HL-60/S4 treated with retinoic acid at 250 ng/mL for 4 days and 3 days (cell line): Measurements from ENCODE around the gene GPR132.
"Not testable (repeated sequence)": the region's sequence is repeated elsewhere in the genome, so short reads cannot be mapped to it uniquely, and the experiment has no call there.

Experiments
- in situ Hi-C: fragments of 300-500 bp; cut with MboI; formaldehyde crosslinking; loops from 2 replicates; pipeline ENCODE4 v1.7.0; 2022; ENCODE audit warnings: low sequenced_read_pairs

The GPR132 gene

GRCh38 chr14:105091517-105092170 lies 26.4 kb upstream of the GPR132 start:
- in situ Hi-C loops: no loop called here

DNA sequence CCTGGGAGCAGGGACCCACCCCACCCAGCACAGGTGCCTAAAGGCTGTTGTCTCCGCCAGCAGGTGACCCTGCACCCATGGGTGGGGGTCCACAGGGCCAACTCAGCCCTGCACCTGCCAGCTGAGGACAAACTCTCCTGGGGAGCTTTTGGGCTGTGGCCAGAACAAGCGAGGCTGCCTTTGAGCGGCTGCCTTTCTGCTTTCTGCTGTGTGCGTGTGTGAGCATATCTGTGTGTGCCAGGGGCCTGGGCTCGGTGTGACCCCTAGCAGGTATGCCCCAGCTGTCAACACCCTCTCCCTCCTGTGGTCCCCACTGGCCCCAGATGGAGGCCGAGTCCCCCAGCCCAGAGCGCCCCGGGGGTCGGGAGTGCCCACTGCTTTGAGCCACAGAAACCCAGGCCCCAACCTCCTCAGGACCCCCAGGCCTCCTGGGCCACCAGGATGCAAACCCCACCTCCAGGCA lies 25.9 kb upstream of the GPR132 start:
- in situ Hi-C loops: no loop called here

GRCh38 chr14:105090493-105091053 lies 25.3 kb upstream of the GPR132 start:
- in situ Hi-C loops: no loop called here

GRCh38 chr14:105089746-105090492 lies 24.7 kb upstream of the GPR132 start:
- in situ Hi-C loops: no loop called here

GRCh38 chr14:105088812-105089745 lies 23.8 kb upstream of the GPR132 start:
- in situ Hi-C loops: no loop called here

DNA sequence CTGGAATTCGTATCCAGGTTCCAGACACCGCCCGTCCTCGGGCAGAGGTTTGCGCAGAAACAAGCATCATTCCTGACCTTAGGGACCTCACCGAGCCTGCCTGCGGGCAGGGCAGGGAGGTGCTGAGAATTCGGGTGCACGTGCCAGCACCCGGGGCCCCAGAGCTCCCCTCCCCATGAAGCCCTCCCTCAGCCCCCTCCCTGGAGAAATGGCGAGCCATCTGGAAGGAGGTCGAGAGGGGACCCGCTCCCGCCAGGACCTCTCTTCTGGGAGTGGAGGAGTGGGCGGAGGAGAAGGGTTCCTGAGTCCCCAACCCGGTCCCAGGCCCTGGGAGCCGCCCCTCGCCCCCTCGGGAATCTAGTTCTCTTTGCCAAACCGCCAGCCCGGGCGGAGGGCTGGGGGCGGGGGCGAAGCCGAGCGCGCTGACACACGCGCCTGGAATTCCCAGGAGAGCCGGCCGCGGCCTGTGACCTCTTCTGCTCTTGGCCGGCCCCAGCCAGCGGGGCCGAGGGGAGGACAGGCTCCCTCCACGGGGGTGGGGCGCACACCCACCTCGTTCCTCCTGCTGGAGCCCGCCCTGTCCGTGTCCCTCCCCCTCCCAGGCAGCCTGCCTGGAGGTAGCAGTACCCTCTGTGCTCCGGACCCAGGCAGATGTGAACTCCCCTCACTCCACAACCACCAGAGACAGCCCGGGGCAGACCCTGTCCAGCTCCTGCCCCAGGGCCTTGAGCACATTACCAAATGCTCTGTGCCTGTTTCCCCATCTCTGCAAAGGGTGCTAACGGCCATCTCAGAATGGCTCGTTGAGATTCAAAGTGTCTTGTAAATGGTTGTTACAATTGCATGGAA lies 23.0 kb upstream of the GPR132 start:
- in situ Hi-C loops: no loop called here

- in situ Hi-C loops: no loop called here
Observed at GRCh38 chr14:105087308-105087962, 22.2 kb upstream of the GPR132 start.

DNA sequence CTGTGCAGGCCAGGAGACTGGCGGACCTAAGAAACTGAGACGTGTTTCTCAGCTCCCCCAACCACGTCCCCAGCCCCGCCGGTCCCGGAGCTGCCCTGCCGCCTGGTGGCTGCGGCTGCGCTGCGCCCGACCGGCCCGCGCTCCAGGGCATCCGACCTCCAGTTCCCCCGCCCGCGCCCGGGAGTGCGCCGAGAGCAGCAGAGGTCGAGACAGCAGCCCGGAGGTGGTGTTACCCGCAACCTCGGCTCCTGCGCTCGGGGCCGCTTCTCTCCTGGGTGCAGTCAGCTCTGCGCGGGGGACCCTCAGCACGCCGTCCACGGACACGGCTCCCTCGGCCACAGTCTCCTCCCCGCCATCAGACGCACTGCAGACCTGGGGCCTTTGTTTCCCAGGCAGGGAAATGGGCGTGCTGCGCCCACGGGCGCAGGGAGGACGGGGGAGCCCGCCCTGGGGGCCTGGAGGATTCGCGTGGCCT lies 21.6 kb upstream of the GPR132 start:
- in situ Hi-C loops: no loop called here

GRCh38 chr14:105085766-105086165 lies 20.5 kb upstream of the GPR132 start:
- in situ Hi-C loops: no loop called here

DNA sequence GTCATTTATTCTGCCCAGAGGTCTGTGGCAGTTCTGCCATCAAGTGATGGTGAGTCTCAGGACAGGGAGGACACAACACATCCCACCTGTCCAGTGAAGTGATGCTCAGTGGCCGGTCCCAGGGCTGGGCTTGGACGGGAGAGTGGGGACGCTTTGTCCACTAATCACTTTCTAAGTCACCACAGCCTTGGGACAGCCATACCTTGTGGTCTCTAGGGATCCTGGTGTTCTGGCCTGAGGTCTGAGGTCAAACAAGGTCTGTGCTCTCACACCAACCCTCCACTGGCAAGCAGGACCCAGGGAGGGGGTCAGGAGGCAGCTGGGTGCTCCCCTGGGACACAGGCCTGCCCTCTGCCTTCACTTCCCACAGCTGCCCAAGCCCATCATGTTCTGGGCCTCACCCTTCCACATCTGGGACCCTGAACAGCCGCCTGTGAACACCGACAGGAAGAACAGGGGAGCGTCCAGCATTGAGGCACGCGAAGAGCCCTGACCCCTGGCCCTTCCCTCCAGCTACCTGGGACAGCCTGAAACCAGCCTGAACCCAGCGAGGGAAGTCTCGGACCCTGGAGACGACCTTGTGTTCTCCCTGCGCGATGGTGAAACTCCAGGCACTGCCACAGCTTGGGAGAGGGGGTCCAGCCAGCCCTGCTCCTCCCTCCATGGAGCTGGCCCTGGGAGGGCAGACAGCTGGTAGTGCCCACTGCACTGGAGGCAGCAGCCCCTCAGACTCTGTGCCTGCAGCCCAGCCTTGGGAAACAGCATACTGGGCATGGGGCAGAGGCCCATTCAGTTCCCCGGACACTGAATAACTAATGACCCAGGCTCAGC lies 19.7 kb upstream of the GPR132 start:
- in situ Hi-C loops: no loop called here

- in situ Hi-C loops: no loop called here
Observed at GRCh38 chr14:105083926-105084685, 18.9 kb upstream of the GPR132 start.

DNA sequence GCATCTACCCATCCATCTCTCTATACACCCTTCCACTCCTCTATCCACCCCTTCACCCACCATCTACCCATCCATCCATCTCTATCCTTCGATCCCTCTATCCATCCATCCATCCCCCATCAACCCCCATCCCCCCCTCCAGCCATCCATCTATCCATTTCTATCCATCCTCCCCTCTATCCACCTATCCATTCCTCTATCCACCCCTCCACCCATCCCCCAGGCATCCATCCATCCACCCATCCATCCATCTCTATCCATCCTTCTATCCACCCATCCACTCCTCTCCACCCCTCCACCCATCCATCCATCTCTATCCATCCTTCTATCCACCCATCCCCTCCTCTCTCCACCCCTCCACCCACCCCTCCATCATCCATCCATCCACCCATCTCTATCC lies 17.5 kb upstream of the GPR132 start:
- in situ Hi-C loops: no loop called here

GRCh38 chr14:105081473-105081872 lies 16.2 kb upstream of the GPR132 start:
- in situ Hi-C loops: not testable (repeated sequence)

DNA sequence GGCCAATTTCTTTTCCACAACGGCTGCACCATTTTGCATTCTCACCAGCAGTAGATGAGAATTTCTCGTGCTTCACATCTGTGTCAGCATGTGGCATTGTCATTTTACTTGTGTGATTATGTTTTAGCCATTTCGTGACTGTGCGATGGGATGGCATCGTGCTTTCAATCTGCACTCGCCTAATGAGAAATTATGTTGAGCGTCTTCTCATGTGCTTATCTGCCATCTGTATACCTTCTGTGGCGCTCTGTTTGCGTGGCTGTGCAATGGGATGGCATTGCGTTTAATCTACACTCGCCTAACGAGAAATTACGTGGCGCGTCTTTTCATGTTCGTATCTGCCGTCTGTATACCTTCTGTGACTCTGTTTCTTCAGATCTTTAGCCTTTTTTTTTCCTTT lies 14.9 kb upstream of the GPR132 start:
- in situ Hi-C loops: no loop called here

DNA sequence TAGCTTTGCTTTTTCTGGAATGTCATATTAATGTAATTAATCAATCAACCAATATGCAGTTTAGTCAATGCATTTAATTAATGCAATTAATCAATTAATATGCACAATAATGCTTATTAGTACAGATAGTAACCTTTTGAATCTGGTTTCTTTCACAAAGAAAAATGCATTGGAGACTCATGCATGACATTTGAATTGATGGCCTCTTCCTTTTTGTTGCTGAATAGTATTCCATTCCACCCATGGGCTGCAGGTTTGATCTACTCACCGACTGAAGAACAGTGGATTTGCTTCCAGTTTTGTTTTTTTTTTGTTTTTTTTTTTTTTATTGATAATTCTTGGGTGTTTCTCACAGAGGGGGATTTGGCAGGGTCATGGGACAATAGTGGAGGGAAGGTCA lies 13.1 kb upstream of the GPR132 start:
- in situ Hi-C loops: no loop called here

GRCh38 chr14:105077649-105077995 lies 12.4 kb upstream of the GPR132 start:
- in situ Hi-C loops: no loop called here

- in situ Hi-C loops: no loop called here
Observed at GRCh38 chr14:105076805-105077648, 11.8 kb upstream of the GPR132 start.
